SK-N-SH (cell line): ENCODE data around the gene HSD17B12. TPM values are rescaled to one million over a fixed set of nuclear protein-coding genes. Genes with fewer than 3 reads are reported as not detected.

ENCODE experiments used
- CTCF ChIA-PET: fragments of 300-600, 350-600 bp; formaldehyde crosslinking; extraction: SDS; loops from one replicate; lab custom pipeline; 2021; lab: Yijun Ruan, JAX
- POLR2A ChIA-PET: fragments of 350-600 bp; sonication (Branson Sonifier 250); formaldehyde crosslinking; extraction: SDS; loops from one replicate; lab custom pipeline; 2020; ENCODE audit warnings: antibody characterized with exemption, inconsistent platforms; lab: Yijun Ruan, JAX
- DNase-seq: peaks from one replicate; pipeline ENCODE4 v3.0.0; 2012
- H2AFZ ChIP-seq: fragments of 200-600 bp; sonication (generic); 2 replicates; pipeline ENCODE4 v1.8.1; 2016; ENCODE audit warnings: antibody characterized with exemption, mild to moderate bottlenecking, low read depth
- H3F3A ChIP-seq: fragments of 200-600 bp; sonication (generic); replicated peaks from 2 replicates; pipeline ENCODE3; 2016; ENCODE audit warnings: antibody characterized with exemption, mild to moderate bottlenecking; ENCODE audit not compliant: insufficient read depth
- H3K27ac ChIP-seq, 2 experiments: fragments of 200-500 bp in 1 of 2; fragments of 200-600 bp in 1 of 2; sonication (Bioruptor generic) in 1 of 2; sonication (generic), shearing (Covaris generic) in 1 of 2; 2 replicates each; pipeline versions ENCODE4 v1.5.1 to v1.6.1; 2014 to 2016; ENCODE audit warnings: low read depth in 2 of 2, inconsistent platforms in 1 of 2, low read length in 1 of 2, mild to moderate bottlenecking in 1 of 2, mixed read lengths in 1 of 2
- H3K27me3 ChIP-seq: fragments of 200-600 bp; sonication (generic), shearing (Covaris generic); 2 replicates; pipeline ENCODE4 v1.6.1; 2016; ENCODE audit warnings: mixed run types; ENCODE audit not compliant: insufficient read depth
- H3K36me3 ChIP-seq, 2 experiments: fragments of 200-500 bp in 1 of 2; fragments of 200-600 bp in 1 of 2; sonication (Bioruptor generic) in 1 of 2; sonication (generic) in 1 of 2; replicated peaks in 1 of 2; 2 replicates each; pipeline versions ENCODE3 to v1.5.1; 2014 to 2016; ENCODE audit warnings: low read length in 1 of 2, mild to moderate bottlenecking in 1 of 2; ENCODE audit not compliant: insufficient read depth in 2 of 2, control insufficient read depth in 1 of 2
- H3K4me1 ChIP-seq, 2 experiments: fragments of 200-500 bp in 1 of 2; fragments of 200-600 bp in 1 of 2; sonication (Bioruptor generic) in 1 of 2; sonication (generic), shearing (Covaris generic) in 1 of 2; 2 replicates each; pipeline versions ENCODE4 v1.5.1 to v1.6.1; 2014 to 2016; ENCODE audit warnings: low read depth in 1 of 2, low read length in 1 of 2, mixed run types in 1 of 2; ENCODE audit not compliant: insufficient read depth in 2 of 2, control insufficient read depth in 1 of 2
- H3K4me2 ChIP-seq: fragments of 200-600 bp; sonication (generic), shearing (Covaris generic); 2 replicates; pipeline ENCODE4 v1.6.1; 2017; ENCODE audit warnings: mixed run types
- H3K4me3 ChIP-seq, 2 experiments: fragments of 200-500 bp in 1 of 2; fragments of 200-600 bp in 1 of 2; sonication (Bioruptor generic) in 1 of 2; sonication (generic), shearing (Covaris generic) in 1 of 2; 2 replicates each; pipeline versions ENCODE4 v1.5.1 to v1.8.1; 2014 to 2016; ENCODE audit warnings: low read depth in 2 of 2, inconsistent platforms in 1 of 2, low read length in 1 of 2, mild to moderate bottlenecking in 1 of 2, mixed read lengths in 1 of 2, moderate library complexity in 1 of 2
- H3K79me2 ChIP-seq: fragments of 200-600 bp; sonication (generic); 2 replicates; pipeline ENCODE4 v1.8.1; 2017; ENCODE audit warnings: mild to moderate bottlenecking; ENCODE audit not compliant: insufficient read depth
- H3K9ac ChIP-seq: fragments of 200-600 bp; sonication (generic); 2 replicates; pipeline ENCODE4 v1.6.1; 2017; ENCODE audit warnings: mixed run types
- H3K9me2 ChIP-seq: fragments of 200-600 bp; sonication (generic); 2 replicates; pipeline ENCODE4 v1.6.1; 2017; ENCODE audit warnings: mixed run types
- H3K9me3 ChIP-seq: fragments of 200-600 bp; sonication (generic); 2 replicates; pipeline ENCODE4 v1.6.1; 2017; ENCODE audit warnings: mixed run types, mild to moderate bottlenecking, moderate library complexity
- H4K20me1 ChIP-seq: fragments of 200-600 bp; sonication (generic); 2 replicates; pipeline ENCODE4 v1.6.1; 2017; ENCODE audit warnings: mild to moderate bottlenecking, mixed run types; ENCODE audit not compliant: insufficient read depth
- CTCF ChIP-seq: fragments of 200-600 bp; sonication (generic); IDR thresholded peaks from 2 replicates; pipeline ENCODE4 v1.6.1; 2017; ENCODE audit warnings: antibody characterized with exemption, mild to moderate bottlenecking, moderate library complexity
- EP300 ChIP-seq, 2 experiments: IDR thresholded peaks; 2 replicates each; pipeline versions ENCODE4 v1.4.0 to v1.6.1; 2012; ENCODE audit warnings: borderline replicate concordance in 1 of 2, low read depth in 1 of 2, low read length in 1 of 2
- FOXJ3 ChIP-seq: sonication (generic); formaldehyde crosslinking; IDR thresholded peaks from 2 replicates; pipeline ENCODE4 v1.5.1; 2020; ENCODE audit warnings: mild to moderate bottlenecking, missing genetic modification reagents
- GABPA ChIP-seq: IDR thresholded peaks from 2 replicates; pipeline ENCODE4 v1.4.0; 2012; ENCODE audit warnings: low read depth, mild to moderate bottlenecking
- JUND ChIP-seq: IDR thresholded peaks from 2 replicates; pipeline ENCODE4 v1.4.0; 2012
- MAX ChIP-seq: IDR thresholded peaks from 2 replicates; pipeline ENCODE4 v1.4.0; 2012; ENCODE audit warnings: low read depth
- MXI1 ChIP-seq: IDR thresholded peaks from 2 replicates; pipeline ENCODE4 v1.6.1; 2012; ENCODE audit warnings: mild to moderate bottlenecking, low read depth, low read length, improper control_type of control experiment
- NRF1 ChIP-seq: IDR thresholded peaks from 2 replicates; pipeline ENCODE4 v1.6.1; 2012; ENCODE audit warnings: low read depth, mild to moderate bottlenecking, low read length
- RAD21 ChIP-seq: IDR thresholded peaks from 2 replicates; pipeline ENCODE4 v1.6.1; 2012; ENCODE audit warnings: mild to moderate bottlenecking, low read length
- RCOR1 ChIP-seq: fragments of 150-350 bp; IDR thresholded peaks from 2 replicates; pipeline ENCODE4 v1.6.1; 2017; ENCODE audit warnings: antibody characterized with exemption, low read length
- WGBS: methylation state at CpG from one replicate; pipeline ENCODE4 v1.1.6; 2017; ENCODE audit warnings: low lambda C conversion rate; 5-methylcytosine and 5-hydroxymethylcytosine counted together
- polyA plus RNA-seq, 3 experiments: library from polyadenylated mRNA; depleted of rRNA; stranded (reverse); fragments of >200 nt; gene quantifications; 2 replicates each; pipeline ENCODE4 v1.2.3, GENCODE V29; 2012

Gene HSD17B12
- polyA plus RNA-seq, 1 of the 3 experiments (the other 2 are of a cell fraction) = 19.7 TPM

- 85% methylated on average over 2 of the region's 2 CpGs for WGBS
- ChIA-PET CTCF (no interaction called here), POLR2A (no interaction called here)
- Histone ChIP-seq H4K20me1 (no peaks in the 10 kb centered on the region), H3K79me2 (peaks cover 17% of the 10 kb centered on the region), H3K9me3 (no peaks in the 10 kb centered on the region), H2AFZ (no peak overlapping the region), H3K4me2 (no peak overlapping the region), H3K27ac (no peak overlapping the region), H3K9me2 (no peaks in the 10 kb centered on the region)
- no peak for DNase-seq
- TF ChIP-seq JUND (no peak), RAD21 (no peak), CTCF (no peak), RCOR1 (no peak), MXI1 (no peak)
- TF ChIP-seq, all 33 proteins: peak for 0
- Histone ChIP-seq H3K27me3 (no peaks in the 10 kb centered on the region), H3K4me1 (peaks cover 6 to 9% of the 10 kb centered on the region in 2 experiments; a peak in 3 of 4 replicates), H3K4me3 (no peak overlapping the region), H3K9ac (no peak overlapping the region), H3F3A (no peaks in the 10 kb centered on the region), H3K36me3 (peaks cover 3 to 4% of the 10 kb centered on the region in 2 experiments)
Observed at GRCh38 chr11:43646767-43647166, 33.8 kb upstream of the HSD17B12 start.

DNA sequence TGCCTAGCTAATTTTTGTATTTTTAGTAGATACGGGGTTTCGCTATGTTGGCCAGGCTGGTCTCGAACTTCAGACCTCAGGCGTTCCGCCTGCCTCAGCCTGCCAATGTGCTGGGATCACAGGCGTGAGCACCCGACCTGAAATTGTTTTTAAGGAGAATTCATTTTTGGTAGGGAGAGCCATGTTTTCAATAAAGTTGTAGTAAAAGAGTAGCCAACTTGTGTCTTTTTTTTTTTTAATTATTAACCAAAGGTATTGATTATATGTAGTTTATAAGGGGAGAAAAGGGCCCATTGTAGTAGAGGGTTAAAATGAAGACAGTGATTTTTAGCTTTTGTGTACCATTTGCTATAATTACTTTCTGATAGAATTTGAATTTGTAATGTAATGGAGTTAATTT lies 31.6 kb upstream of the HSD17B12 start:
- Histone ChIP-seq H3K4me1 (peaks cover 6 to 9% of the 10 kb centered on the region in 2 experiments; a peak in 3 of 4 replicates), H3K79me2 (peaks cover 17% of the 10 kb centered on the region), H3F3A (no peaks in the 10 kb centered on the region), H4K20me1 (no peaks in the 10 kb centered on the region), H3K27me3 (no peaks in the 10 kb centered on the region), H3K4me3 (no peak overlapping the region), H3K4me2 (no peak overlapping the region), H2AFZ (no peak overlapping the region), H3K9ac (no peak overlapping the region), H3K9me3 (no peaks in the 10 kb centered on the region), H3K27ac (no peak overlapping the region), H3K36me3 (peaks cover 3 to 4% of the 10 kb centered on the region in 2 experiments), H3K9me2 (no peaks in the 10 kb centered on the region)
- ChIA-PET POLR2A (no interaction called here), CTCF (no interaction called here)
- DNase-seq = no peak
- TF ChIP-seq EP300 (IDR thresholded peaks at IDR 0.05; ENCODE audit: borderline replicate concordance in 1 of 2, low read depth in 1 of 2, low read length in 1 of 2) (no peak), GABPA (no peak), RAD21 (no peak), FOXJ3 (no peak), NRF1 (no peak), MAX (no peak), CTCF (no peak)
- 97% methylated on average over 7 of the region's 7 CpGs for WGBS
